ENCODE results near the gene TRMT6.

- TF ChIP-seq CTCF (IDR thresholded peaks at IDR 0.05) = no peak
- TF ChIP-seq POLR2A (IDR thresholded peaks at IDR 0.05) = no peak
Measured at GRCh38 chr20:5887386-5887785, 62.9 kb downstream of the TRMT6 start.
